Heart left ventricle (tissue), 16 donors: ENCODE measurements around the gene NGLY1. TPM values are rescaled to one million over a fixed set of nuclear protein-coding genes. Genes with fewer than 3 reads are reported as not detected.
A peak's percentile ranks its signal among the peaks of the same experiment; 100 is the strongest.

ENCODE experiments used
- ATAC-seq, 4 donors: fragments of 200-7000 bp; cut with Tn5 transposase; one replicate each; pipeline ENCODE4 v1.9.1; 2020 to 2022; ENCODE audit warnings: moderate library complexity in 4 of 4, mild to moderate bottlenecking in 3 of 4, moderate number of reproducible peaks in 1 of 4
- DNase-seq, 5 donors: peaks; one replicate each; pipeline ENCODE4 v3.0.0-alpha.2; 2020
- H3K27ac ChIP-seq, 12 donors: fragments of 200-600 bp; sonication (generic) in 4 of 12; one replicate each; pipeline versions ENCODE4 v1.5.0 to v1.8.0; 2016 to 2022; ENCODE audit warnings: mild to moderate bottlenecking in 2 of 12
- H3K27me3 ChIP-seq, 9 donors: fragments of 200-600 bp; sonication (generic) in 2 of 9; one replicate each; pipeline versions ENCODE4 v1.5.1 to v1.8.0; 2016 to 2022; ENCODE audit warnings: mild to moderate bottlenecking in 3 of 9
- H3K36me3 ChIP-seq, 9 donors: fragments of 200-600 bp; sonication (generic) in 2 of 9; one replicate each; pipeline versions ENCODE4 v1.5.0 to v1.8.0; 2018 to 2022; ENCODE audit warnings: mild to moderate bottlenecking in 2 of 9
- H3K4me1 ChIP-seq, 12 donors: fragments of 200-600 bp; sonication (generic) in 4 of 12; one replicate each; pipeline versions ENCODE4 v1.5.0 to v1.8.0; 2016 to 2022; ENCODE audit warnings: mild to moderate bottlenecking in 3 of 12
- H3K4me3 ChIP-seq, 12 donors: fragments of 200-600 bp; sonication (generic) in 4 of 12; one replicate each; pipeline versions ENCODE4 v1.5.0 to v1.8.0; 2017 to 2022; ENCODE audit warnings: mild to moderate bottlenecking in 9 of 12, moderate library complexity in 4 of 12
- H3K9me3 ChIP-seq, 12 donors: fragments of 200-600 bp; sonication (generic) in 4 of 12; one replicate each; pipeline versions ENCODE4 v1.5.0 to v1.8.0; 2016 to 2022; ENCODE audit warnings: mild to moderate bottlenecking in 1 of 12
- CTCF ChIP-seq, 12 donors: fragments of 200-600 bp; sonication (generic) in 4 of 12; IDR thresholded peaks; one replicate each; pipeline versions ENCODE4 v1.5.0 to v1.8.0; 2018 to 2022; ENCODE audit warnings: antibody characterized with exemption in 12 of 12, mild to moderate bottlenecking in 5 of 12
- POLR2A ChIP-seq, 2 donors: fragments of 450-650 bp; IDR thresholded peaks; one replicate each; pipeline ENCODE4 v1.6.1; 2017; ENCODE audit warnings: antibody characterized with exemption in 2 of 2, mild to moderate bottlenecking in 2 of 2, moderate library complexity in 2 of 2
- WGBS, 4 donors: extraction: QIAGEN DNeasy Blood & Tissue Kit in 2 of 4; methylation state at CpG; one replicate each; pipeline versions ENCODE4 v1.1.5 to v1.1.7; 2013 to 2018; 5-methylcytosine and 5-hydroxymethylcytosine counted together
- intact Hi-C, 10 donors: fragments of 100-400 bp; cut with DNase I; formaldehyde crosslinking; loops; one replicate each; pipeline versions ENCODE4 v1.11.1 to v1.14.2; 2022
- polyA plus RNA-seq, 2 donors: library from polyadenylated mRNA; stranded (reverse); fragments of 200-250 nt; gene quantifications; one replicate each; pipeline ENCODE4 v1.2.3, GENCODE V29; 2013
- total RNA-seq, 9 donors: library from RNA; depleted of rRNA in 2 of 9; stranded (reverse); fragments of >200 nt in 2 of 9; fragmentation: NEBNext Ultra II Directional in 3 of 9; extraction: Animal tissue kit (Norgen Biotek cat#: 25700) in 3 of 9; gene quantifications; one replicate each; pipeline versions ENCODE4 v1.1.0 to v1.2.4, GENCODE V29; 2016 to 2023
- donor health status: ischemic (EF 13 %, LVEDD 7.1; RV severe dilation, severe dysfunction).
- donor health status: healthy with polysubstance abuse.
- donor health status: DM: no; HTN: yes; CAD: no.
- donor health status: DM: no; HTN: no; CAD: no.
- donor health status: ischemic (EF 25% LVEDD 6.9; RV normal size, moderate dysfunction).
- donor health status: ischemic (EF 25% LVEDD 5.7; RV mildly dilated, moderate dysfunction).
- donor health status: healthy.
- donor health status: DM: yes; HTN: yes; CAD: no.
- donor health status: ischemic (EF 35%, LVEDD 5.7; RV mildly dilated, moderate dysfunction).
- donor health status: nonischemic (EF 11% LVEDD 7.7; RV severe dilation, severe dysfunction).
- donor health status: DM: yes; HTN: yes; CAD: no.
- donor health status: PGD.
- donor health status: ischemic (EF 29% LVEDD 5.4; RV normal size, mild dysfunction).
- donor health status: nonischemic (EF 23%, LVEDD 6.1; RV moderate dilation, normal function).

Gene NGLY1
- total and polyA plus RNA-seq, 11 donors = 18.5 to 41.0 (median 31.0) TPM

- ATAC-seq = peak; percentile 99
- Histone ChIP-seq H3K27me3 (no peaks in the 10 kb centered on the region), H3K4me3 (peak within 1 kb of the TSS; percentile 46 to 91 (median 72)), H3K9me3 (no peaks in the 10 kb centered on the region), H3K36me3 (peaks cover 0 to 13% (median 10%) of the 10 kb centered on the region in 9 donors), H3K27ac (peak within 1 kb of the TSS; percentile 49 to 94 (median 89)), H3K4me1 (peaks cover 0 to 32% (median 13%) of the 10 kb centered on the region in 12 donors)
- no peak for TF ChIP-seq CTCF (IDR thresholded peaks at IDR 0.05)
- TF ChIP-seq POLR2A (IDR thresholded peaks at IDR 0.05) = peak in 1 of 2 donors; percentile 95
- 0 to 1% (median 0%) methylated on average over 55 to 56 of the region's 56 CpGs for WGBS, 4 donors
- peak; percentile 90 to 97 (median 94) for DNase-seq
- intact Hi-C loops = loop anchor here in 7 of 10 donors (2.0 to 10.0 kb wide), 6 partner anchors 125 to 325 kb away; partner anchors contain the start of gene TOP2B (in 4 of the 7)
Measured at GRCh38 chr3:25789596-25790556, 6.6 kb upstream of the NGLY1 start, which contains the start of gene OXSM. Gene OXSM, plus strand, starts transcription at chr3:25790090. Its CDS starts 931 bp downstream, at chr3:25791021.

GRCh38 chr3:25789209-25789595 is 6.0 kb upstream of the NGLY1 start:
- Histone ChIP-seq H3K9me3 (no peaks in the 10 kb centered on the region), H3K4me3 (peak overlapping the region; percentile 46 to 91 (median 72)), H3K4me1 (peaks cover 0 to 37% (median 13%) of the 10 kb centered on the region in 12 donors), H3K27ac (peak overlapping the region; percentile 49 to 94 (median 89)), H3K27me3 (no peaks in the 10 kb centered on the region), H3K36me3 (peaks cover 0 to 7% (median 3%) of the 10 kb centered on the region in 9 donors)
- DNase-seq = no peak
- ATAC-seq = no peak
- TF ChIP-seq POLR2A (IDR thresholded peaks at IDR 0.05) = no peak
- TF ChIP-seq CTCF (IDR thresholded peaks at IDR 0.05) = no peak
- intact Hi-C loops = loop anchor here in 5 of 10 donors (2.0 to 10.0 kb wide), 4 partner anchors 124 to 326 kb away; partner anchors contain the start of gene TOP2B (in 2 of the 5)
- 17 to 28% (median 19%) methylated on average over 2 of the region's 2 CpGs for WGBS, 4 donors

- no peaks in the 10 kb centered on the region for H3K27me3 ChIP-seq
- 90 to 92% (median 92%) methylated on average over 3 of the region's 3 CpGs for WGBS, 4 donors
- no peak overlapping the region for H3K27ac ChIP-seq
- H3K36me3 ChIP-seq = no peaks in the 10 kb centered on the region
- H3K4me3 ChIP-seq = no peak overlapping the region
- intact Hi-C loops = loop anchor here in 5 of 10 donors (2.0 to 10.0 kb wide), 4 partner anchors 123 to 327 kb away; partner anchors contain the start of gene TOP2B (in 2 of the 5)
- peaks cover 0 to 42% (median 15%) of the 10 kb centered on the region in 12 donors for H3K4me1 ChIP-seq
- no peak for DNase-seq
- TF ChIP-seq CTCF (IDR thresholded peaks at IDR 0.05) = no peak
- no peak for TF ChIP-seq POLR2A (IDR thresholded peaks at IDR 0.05)
- ATAC-seq = no peak
- H3K9me3 ChIP-seq = no peaks in the 10 kb centered on the region
Measured at GRCh38 chr3:25787689-25788088, 4.4 kb upstream of the NGLY1 start.

- WGBS, 4 donors = 88 to 92% (median 89%) methylated on average over 3 of the region's 3 CpGs
- no peak for ATAC-seq
- no peak for DNase-seq
- H3K4me3 ChIP-seq = no peak overlapping the region
- intact Hi-C loops = loop anchor here in 3 of 10 donors (10.0 kb wide), 2 partner anchors 319 to 329 kb away; no protein-coding TSS in a partner anchor
- no peak for TF ChIP-seq CTCF (IDR thresholded peaks at IDR 0.05)
- no peak for TF ChIP-seq POLR2A (IDR thresholded peaks at IDR 0.05)
- no peak overlapping the region for H3K27ac ChIP-seq
- no peaks in the 10 kb centered on the region for H3K36me3 ChIP-seq
- H3K27me3 ChIP-seq = no peaks in the 10 kb centered on the region
- no peaks in the 10 kb centered on the region for H3K9me3 ChIP-seq
- peaks cover 0 to 46% (median 18%) of the 10 kb centered on the region in 12 donors for H3K4me1 ChIP-seq
Measured at GRCh38 chr3:25785826-25786225, 2.6 kb upstream of the NGLY1 start.
